RWPE2 (cell line): ENCODE measurements around the gene GPR84.

Source experiments
- ATAC-seq: fragments of 200-7000 bp; cut with Tn5 transposase; 3 replicates; pipeline ENCODE4 v1.9.1; 2021; ENCODE audit warnings: low read depth
- DNase-seq: peaks from one replicate; pipeline ENCODE4 v3.0.0-alpha.2; 2020; ENCODE audit warnings: low spot score
- H3K27ac ChIP-seq: fragments of 450-650 bp; 2 replicates; pipeline ENCODE4 v1.5.1; 2017; ENCODE audit warnings: mild to moderate bottlenecking; ENCODE audit not compliant: poor library complexity, severe bottlenecking
- H3K27me3 ChIP-seq: fragments of 250-450 bp; sonication (Bioruptor Pico); 2 replicates; pipeline ENCODE4 v1.5.1; 2021; ENCODE audit warnings: mild to moderate bottlenecking, moderate library complexity; ENCODE audit not compliant: insufficient read depth, poor library complexity, severe bottlenecking
- H3K36me3 ChIP-seq: fragments of 250-450 bp; sonication (Bioruptor Pico); 2 replicates; pipeline ENCODE4 v1.5.1; 2020; ENCODE audit warnings: low read depth, mild to moderate bottlenecking, moderate library complexity
- H3K4me1 ChIP-seq: fragments of 250-450 bp; sonication (Bioruptor Pico); 2 replicates; pipeline ENCODE4 v1.5.1; 2021; ENCODE audit warnings: mild to moderate bottlenecking, moderate library complexity; ENCODE audit not compliant: insufficient read depth, poor library complexity, severe bottlenecking
- H3K4me3 ChIP-seq: fragments of 250-450 bp; sonication (Bioruptor Pico); 2 replicates; pipeline ENCODE4 v1.5.1; 2021; ENCODE audit warnings: mild to moderate bottlenecking, moderate library complexity; ENCODE audit not compliant: severe bottlenecking
- H3K9me3 ChIP-seq: fragments of 250-450 bp; sonication (Bioruptor Pico); 2 replicates; pipeline ENCODE4 v1.5.1; 2021; ENCODE audit warnings: mild to moderate bottlenecking, moderate library complexity; ENCODE audit not compliant: severe bottlenecking
- CTCF ChIP-seq: fragments of 450-650 bp; IDR thresholded peaks from one replicate; pipeline ENCODE4 v1.5.1; 2017; ENCODE audit warnings: mild to moderate bottlenecking, moderate library complexity; ENCODE audit not compliant: poor library complexity, severe bottlenecking

GPR84 gene

GRCh38 chr12:54338698-54339296 is 25.5 kb downstream of the GPR84 start:
- DNase-seq, result no peak
- no peak for ATAC-seq
- Histone ChIP-seq H3K27ac (no peak overlapping the region), H3K36me3 (peaks cover 71% of the 10 kb centered on the region), H3K4me3 (no peak overlapping the region), H3K4me1 (no peaks in the 10 kb centered on the region), H3K9me3 (no peaks in the 10 kb centered on the region), H3K27me3 (no peaks in the 10 kb centered on the region)
- TF ChIP-seq CTCF, result no peak

- peaks cover 63% of the 10 kb centered on the region for H3K36me3 ChIP-seq
- H3K9me3 ChIP-seq, result no peaks in the 10 kb centered on the region
- no peaks in the 10 kb centered on the region for H3K4me1 ChIP-seq
- H3K27ac ChIP-seq, result no peak overlapping the region
- no peak for DNase-seq
- no peaks in the 10 kb centered on the region for H3K27me3 ChIP-seq
- ATAC-seq, result no peak
- H3K4me3 ChIP-seq, result no peak overlapping the region
- no peak for TF ChIP-seq CTCF
Observed at GRCh38 chr12:54337854-54338650, 26.2 kb downstream of the GPR84 start.

- Histone ChIP-seq H3K4me1 (no peaks in the 10 kb centered on the region), H3K27me3 (no peaks in the 10 kb centered on the region), H3K4me3 (no peak overlapping the region), H3K9me3 (no peaks in the 10 kb centered on the region), H3K27ac (no peak overlapping the region), H3K36me3 (peaks cover 58% of the 10 kb centered on the region)
- ATAC-seq, result no peak
- no peak for TF ChIP-seq CTCF
- no peak for DNase-seq
Observed at GRCh38 chr12:54337280-54337842, 26.9 kb downstream of the GPR84 start.

- Histone ChIP-seq H3K27ac (no peak overlapping the region), H3K4me3 (no peak overlapping the region), H3K9me3 (no peaks in the 10 kb centered on the region), H3K27me3 (no peaks in the 10 kb centered on the region), H3K4me1 (peaks cover 28% of the 10 kb centered on the region), H3K36me3 (peaks cover 61% of the 10 kb centered on the region)
- no peak for TF ChIP-seq CTCF
- no peak for ATAC-seq
- DNase-seq, result no peak
Observed at GRCh38 chr12:54333420-54334034, 30.8 kb downstream of the GPR84 start.
